Peyer's patch (tissue), 4 donors: ENCODE measurements around the gene SPSB4.

Experiments
- CTCF ChIP-seq, 6 experiments: fragments of 450-650 bp in 4 of 6; fragments of 200-600 bp in 2 of 6; sonication (generic) in 1 of 6; IDR thresholded peaks; one replicate each; pipeline ENCODE4 v1.5.1; 2017 to 2019; ENCODE audit warnings: antibody characterized with exemption in 6 of 6, mild to moderate bottlenecking in 3 of 6, moderate library complexity in 1 of 6
- POLR2A ChIP-seq, 2 donors: fragments of 450-650 bp; IDR thresholded peaks; one replicate each; pipeline ENCODE4 v1.5.1; 2017; ENCODE audit warnings: antibody characterized with exemption in 2 of 2, mild to moderate bottlenecking in 2 of 2, moderate library complexity in 2 of 2

GRCh38 chr3:141051443-141052200 is 475 bp downstream of the SPSB4 start:
- TF ChIP-seq POLR2A (IDR thresholded peaks at IDR 0.05) (no peak), CTCF (IDR thresholded peaks at IDR 0.05) (no peak)
